HUDEP-2 (cell line): Measurements from ENCODE around the gene CLDN9.
"Not testable (repeated sequence)": the region's sequence is repeated elsewhere in the genome, so short reads cannot be mapped to it uniquely, and the experiment has no call there.

Experiments used
- DNase-seq, 76 experiments: peaks; one replicate each; lab custom pipeline; 2025; ENCODE audit not compliant: unreplicated experiment in 76 of 76; lab: John Stamatoyannopoulos, UW

The CLDN9 gene

DNA sequence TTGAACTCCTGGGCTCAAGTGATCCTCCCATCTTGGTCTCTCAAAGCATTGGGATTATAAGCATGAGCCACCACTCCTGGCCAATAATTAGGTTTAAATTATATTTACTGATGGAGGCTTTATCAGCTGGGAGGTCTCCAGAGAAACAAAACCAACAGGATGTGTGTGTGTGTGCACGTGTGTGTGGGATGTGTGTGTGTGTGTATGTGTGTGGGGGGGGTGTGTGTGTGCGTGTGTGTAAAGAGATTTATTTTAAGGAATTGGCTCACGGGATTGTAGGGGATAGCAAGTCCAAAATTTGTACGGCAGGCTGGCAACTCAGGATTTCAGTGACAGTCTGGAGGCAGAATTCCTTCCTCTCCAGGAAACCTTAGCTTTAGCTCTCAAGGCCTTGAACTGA is 38.3 kb downstream of the CLDN9 start:
- DNase-seq: no peak

DNA sequence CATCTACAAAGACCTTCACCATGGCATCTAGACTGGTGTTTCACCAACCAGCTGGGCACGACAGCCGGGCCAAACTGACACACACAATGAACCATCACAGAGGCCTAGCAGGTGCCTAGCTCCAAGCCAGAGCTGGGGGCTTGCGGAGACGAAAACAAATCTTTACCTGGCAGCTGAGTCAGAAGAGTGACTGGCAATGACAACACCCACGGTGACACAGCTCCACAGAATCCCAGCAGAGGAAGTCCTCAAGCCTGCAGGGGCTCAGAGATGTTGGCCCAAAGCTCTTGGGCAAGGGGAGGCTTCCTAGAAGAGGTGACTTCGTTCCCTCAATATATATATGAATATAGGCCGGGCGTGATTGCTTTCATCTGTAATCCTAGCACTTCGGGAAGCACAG is 38.8 kb downstream of the CLDN9 start:
- DNase-seq: no peak

DNA sequence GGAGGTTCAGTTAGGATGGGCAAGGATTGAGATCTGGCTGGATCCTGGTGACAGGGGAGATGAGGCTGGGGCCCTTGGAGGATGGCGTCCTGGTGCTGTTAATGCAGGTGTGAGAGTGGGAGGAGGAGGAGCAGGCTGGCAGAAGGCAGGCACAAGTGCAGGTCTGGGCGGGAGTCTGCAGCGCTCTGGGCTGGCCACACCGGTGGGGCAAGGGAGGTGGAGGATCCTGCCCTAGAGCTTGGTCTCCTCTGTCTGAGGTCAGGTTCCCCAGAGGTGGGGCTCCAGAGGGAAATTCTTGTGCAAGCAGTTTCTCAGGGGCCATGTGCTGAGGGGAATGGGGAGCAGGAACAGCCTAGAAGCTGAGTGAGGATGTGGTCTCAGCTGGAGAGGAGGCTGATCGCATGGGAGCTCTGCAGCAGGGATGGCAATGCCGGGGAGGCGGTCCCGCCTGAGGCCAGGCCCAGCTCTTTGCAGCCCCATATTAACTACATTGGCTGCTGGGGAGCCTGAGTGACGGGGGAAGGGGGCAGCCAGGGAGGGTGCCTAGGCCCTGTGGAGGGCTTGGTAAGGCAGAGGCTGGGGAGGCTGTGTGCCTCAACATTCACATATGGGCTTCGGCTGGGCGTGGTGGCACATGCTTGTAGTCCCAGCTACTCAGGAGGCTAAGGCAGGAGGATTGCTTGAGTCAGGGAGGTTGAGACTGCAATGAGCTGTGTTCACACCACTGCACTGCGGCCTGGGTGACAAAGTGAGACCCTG is 40.0 kb downstream of the CLDN9 start:
- DNase-seq: not testable (repeated sequence)

DNA sequence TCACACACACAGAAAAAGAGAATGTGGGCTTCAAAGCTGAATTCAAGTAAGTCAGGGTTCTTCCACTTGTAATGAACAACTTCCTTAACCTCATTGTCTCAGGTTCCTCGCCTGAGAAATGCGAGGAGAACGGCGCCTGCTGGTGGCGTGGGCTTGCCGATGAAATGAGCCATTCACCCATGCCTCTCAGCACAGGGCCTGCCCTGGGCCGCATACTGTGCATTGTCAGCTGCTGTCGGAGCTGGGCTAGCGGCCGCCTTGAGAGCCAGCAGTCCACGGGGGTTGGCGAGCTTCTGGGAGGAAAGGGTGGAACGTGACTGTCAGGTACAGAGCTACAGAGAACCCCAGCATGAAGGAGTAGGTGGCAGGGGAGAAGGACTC is 40.6 kb downstream of the CLDN9 start:
- DNase-seq: not testable (repeated sequence)

DNA sequence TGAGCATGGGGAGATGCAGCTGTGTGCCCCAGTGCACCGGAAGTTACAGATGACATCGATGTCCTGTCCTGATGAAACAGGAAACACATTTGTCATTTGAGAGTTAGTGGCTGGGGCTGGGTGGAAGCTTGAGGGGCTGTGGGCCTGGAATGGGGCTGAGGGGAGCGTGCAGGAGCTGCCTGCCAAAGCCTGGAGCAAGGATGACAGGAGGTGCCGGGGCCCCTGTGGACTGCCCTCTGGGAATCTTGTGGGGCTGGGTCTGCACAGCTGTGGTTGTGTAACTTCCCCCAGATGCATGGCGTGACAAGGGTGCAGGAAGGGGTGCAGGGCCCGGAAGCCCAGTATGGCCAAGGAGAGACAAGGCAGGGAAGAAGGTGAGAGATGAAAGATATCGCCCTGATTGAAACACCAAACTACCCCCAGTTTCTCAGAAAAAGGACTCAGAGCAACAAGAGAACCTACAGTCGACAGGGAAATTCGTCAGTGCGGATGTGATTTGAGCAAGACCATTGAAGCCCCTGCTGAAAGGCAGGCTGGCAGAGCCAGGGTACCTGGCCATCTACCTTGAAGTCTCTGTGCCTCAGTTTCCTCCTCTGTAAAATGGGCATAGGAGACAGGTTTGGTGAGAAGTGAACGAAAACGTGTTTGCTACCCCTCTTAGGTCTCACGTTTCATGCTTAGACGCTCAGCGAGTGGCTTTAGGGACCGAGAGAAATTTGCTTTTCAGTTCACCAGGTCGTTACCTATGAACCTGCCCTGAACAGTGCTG is 42.4 kb downstream of the CLDN9 start:
- DNase-seq: no peak

DNA sequence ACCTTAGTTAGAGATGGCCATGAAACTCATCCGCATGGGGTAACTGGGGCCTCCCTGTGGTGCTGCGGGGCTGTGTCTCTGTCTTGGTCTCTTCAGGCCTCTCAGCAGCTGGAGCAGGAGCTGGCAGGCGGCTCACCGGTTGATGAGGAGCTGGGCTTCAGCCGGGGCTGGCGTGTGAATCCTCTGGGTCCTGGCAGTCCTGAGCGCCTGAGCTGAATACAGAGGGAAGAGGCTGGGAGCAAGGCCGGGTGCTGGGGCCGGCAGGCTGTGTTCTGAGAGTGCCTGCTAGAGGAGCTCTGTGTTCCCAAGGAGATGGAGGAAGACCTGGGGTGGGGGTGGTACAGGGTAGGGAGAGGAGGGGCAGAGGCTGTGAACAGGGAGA is 43.0 kb downstream of the CLDN9 start:
- DNase-seq: not testable (repeated sequence)

DNA sequence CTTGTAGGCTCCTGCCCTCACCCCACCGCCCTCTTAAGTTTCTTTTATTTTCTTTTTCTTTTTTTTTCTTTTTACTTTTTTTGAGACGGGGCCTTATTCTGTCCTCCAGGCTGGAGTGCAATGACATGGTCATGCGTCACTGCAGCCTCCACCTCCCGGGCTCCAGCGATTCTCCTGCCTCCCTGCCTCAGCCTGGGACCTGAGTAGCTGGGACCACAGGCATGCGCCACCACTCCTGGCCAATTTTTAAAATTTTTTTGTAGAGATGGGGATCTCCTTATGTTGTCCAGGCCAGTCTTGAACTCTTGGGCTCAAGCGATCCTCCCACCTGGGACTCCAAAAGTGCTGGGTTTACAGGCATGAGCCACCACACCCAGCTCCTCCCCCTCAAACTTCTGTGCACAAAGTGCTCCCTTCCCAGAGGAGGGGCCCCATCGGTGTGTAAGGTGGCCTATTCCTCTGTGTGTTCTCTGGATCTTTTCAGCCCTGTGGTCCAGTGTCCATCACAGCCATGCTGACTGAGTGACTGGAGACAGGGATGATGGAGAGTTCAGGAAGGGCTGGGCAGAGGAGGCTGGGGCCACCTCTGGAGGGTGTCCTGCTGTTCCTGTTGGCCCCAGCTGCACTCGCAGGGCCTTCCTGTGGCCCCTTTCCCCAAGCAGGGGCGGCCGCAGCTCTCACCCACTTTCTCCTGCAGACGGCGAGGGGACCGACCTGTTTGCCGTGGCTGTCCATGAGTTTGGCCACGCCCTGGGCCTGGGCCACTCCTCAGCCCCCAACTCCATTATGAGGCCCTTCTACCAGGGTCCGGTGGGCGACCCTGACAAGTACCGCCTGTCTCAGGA is 43.8 kb downstream of the CLDN9 start:
- no peak for DNase-seq

DNA sequence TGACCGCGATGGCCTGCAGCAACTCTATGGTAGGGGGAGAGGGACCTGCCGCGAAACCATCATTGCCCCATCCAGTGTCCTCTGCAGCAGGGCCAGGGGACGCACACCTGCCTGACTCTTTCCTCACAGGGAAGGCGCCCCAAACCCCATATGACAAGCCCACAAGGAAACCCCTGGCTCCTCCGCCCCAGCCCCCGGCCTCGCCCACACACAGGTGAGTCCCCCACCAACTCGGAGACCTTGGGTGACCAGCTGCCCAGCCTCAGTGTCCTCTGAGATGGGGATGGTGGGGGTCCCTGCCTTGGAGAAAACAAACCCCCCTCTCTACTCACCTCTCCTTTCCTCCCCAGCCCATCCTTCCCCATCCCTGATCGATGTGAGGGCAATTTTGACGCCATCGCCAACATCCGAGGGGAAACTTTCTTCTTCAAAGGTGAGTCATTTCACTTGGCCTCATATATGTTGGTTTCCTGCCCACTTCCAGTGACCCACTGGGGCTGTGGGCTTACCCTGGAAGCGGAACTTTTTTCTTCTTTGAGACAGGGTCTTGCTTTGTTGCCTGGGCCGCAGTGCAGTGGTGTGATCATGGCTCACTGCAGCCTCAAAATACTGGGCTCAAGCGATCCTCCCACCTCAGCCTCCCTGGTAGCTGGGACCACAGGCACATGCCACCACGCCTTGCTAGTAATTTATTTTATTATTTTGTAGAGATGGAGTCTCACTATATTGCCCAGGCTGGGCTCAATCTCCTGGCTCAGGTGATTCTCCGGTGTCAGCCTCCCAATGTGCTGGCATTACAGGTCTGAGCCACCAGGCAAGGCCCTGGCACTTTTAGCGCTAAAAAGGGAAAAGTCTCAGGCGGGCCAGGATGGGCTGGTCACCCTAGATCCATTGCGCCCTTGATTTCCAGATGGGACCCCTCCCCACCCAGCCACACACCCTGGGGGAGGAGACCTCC is 44.7 kb downstream of the CLDN9 start:
- DNase-seq: no peak

DNA sequence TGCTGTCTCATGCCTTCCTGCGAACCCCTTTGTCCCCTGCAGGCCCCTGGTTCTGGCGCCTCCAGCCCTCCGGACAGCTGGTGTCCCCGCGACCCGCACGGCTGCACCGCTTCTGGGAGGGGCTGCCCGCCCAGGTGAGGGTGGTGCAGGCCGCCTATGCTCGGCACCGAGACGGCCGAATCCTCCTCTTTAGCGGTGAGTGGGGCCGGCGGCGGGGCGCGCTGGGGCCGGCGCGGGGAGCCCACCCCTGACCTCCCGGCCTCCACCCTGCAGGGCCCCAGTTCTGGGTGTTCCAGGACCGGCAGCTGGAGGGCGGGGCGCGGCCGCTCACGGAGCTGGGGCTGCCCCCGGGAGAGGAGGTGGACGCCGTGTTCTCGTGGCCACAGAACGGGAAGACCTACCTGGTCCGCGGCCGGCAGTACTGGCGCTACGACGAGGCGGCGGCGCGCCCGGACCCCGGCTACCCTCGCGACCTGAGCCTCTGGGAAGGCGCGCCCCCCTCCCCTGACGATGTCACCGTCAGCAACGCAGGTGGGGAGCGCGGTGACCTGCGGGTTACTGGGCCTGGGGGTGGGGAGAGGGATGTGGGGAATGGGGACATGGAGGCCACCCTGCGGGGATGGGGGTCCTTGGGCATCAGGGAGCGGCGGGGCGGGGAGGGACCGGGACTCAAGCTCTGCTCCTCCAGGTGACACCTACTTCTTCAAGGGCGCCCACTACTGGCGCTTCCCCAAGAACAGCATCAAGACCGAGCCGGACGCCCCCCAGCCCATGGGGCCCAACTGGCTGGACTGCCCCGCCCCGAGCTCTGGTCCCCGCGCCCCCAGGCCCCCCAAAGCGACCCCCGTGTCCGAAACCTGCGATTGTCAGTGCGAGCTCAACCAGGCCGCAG is 45.7 kb downstream of the CLDN9 start:
- peak in 11 of 76 experiments; percentile 5 to 44 (median 16) for DNase-seq

DNA sequence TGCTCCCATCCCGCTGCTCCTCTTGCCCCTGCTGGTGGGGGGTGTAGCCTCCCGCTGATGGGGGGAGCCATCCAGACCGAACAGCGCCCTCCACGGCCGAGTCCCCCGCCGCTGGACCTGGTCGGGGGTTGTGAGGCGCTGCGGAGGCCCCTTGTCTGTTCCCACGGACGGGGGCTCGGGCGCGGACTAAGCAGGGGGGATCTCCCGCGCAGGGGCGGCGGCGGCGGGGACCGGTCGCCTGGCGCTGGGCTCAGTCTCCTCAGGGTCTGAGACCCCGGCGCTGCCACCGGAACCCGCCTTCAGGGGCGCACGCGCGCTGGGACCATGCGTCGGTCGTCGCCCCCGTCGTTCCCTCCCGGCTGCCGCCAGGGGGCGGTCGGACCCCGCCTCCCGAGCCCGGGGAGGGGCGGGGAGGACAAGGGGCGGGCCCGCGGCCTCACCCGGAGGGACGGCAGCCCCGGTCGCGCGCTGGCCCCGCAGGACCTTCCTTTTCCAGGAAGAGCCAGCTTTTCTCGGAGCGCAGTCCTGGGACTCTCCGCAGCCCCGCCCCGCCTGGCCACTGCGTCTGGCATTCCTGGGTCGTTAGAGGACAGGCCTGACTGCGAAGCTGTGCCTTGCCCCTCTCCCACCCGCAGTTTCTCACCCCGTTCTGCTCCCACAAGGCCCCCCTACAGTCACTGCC is 46.5 kb downstream of the CLDN9 start:
- DNase-seq: peak in 68 of 76 experiments; percentile 8 to 84 (median 62)

DNA sequence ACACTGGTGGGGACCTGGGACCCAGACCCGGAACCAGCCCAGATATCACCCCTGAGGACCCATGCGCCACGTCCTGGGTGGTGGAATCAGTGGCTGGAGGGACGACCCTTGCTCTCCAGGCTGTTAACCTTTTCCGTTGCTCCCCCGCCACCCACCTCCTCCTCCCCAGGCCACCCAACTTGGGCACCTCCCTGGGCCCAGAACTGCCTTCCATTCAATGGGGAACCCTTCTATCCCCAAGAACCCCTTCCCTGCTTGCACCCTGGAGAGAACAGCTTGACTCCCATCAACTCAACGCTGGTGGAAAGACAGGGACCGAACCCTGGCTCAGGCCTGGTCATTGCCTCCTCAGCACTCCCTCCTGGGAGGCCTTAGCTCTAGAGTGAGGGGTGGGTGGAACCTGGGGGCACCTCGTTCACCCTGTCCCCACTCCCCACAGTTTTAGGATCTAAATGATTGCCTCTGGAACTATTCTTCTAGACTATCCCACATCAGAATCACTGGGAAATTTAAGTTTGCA is 47.1 kb downstream of the CLDN9 start:
- DNase-seq: no peak

DNA sequence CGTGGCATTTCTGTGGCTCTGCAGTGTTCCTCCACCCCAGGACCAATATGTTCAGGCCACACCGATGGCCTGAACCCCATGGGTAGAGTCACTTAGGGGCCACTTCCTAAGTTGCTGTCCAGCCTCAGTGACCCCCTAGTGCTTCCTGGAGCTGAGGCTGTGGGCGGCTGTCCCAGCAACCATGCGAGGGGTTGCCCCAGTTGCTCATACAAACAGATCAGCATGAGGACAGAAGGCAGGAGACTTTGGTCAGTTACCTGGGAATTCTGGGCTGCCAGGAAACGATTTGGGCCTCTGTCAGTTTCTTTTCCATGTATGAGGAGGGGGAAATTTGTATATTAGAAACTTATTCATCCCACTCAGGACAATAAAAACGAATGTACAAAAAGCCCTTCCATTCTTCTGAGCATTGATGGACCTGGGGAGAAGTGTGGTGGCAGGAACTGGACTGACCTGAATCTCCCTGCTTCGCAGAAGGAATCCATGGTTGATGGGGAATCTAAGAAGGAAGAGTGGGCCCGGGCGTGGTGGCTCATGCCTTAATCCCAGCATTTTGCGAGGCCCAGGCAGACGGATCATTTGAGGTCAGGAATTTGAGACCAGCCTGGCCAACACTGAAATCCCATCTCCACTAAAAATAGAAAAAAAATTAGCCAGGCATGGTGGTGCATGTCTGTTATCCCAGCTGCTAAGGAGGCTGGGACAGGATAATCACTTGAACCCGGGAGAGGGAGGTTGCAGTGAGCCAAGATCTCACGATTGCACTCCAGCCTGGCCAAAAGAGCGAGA is 47.8 kb downstream of the CLDN9 start:
- DNase-seq: no peak

DNA sequence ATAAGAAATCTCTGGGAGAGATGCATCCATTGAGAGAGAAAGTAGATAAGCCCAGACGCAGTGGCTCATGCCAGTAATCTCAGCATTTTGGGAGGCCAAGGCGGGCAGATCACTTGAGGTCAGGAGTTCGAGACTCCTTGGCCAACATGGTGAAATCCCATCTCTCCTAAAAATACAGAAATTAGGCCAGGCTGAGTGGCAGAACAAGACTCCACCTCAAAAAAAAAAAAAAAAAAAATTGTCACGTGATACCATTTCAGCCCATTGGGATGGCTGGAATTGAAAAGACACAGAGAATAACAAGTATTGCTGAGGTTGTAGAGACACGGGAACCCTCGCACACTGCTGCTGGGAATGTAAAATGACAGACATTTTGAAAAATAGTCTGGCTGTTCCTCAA is 49.8 kb downstream of the CLDN9 start:
- no peak for DNase-seq

DNA sequence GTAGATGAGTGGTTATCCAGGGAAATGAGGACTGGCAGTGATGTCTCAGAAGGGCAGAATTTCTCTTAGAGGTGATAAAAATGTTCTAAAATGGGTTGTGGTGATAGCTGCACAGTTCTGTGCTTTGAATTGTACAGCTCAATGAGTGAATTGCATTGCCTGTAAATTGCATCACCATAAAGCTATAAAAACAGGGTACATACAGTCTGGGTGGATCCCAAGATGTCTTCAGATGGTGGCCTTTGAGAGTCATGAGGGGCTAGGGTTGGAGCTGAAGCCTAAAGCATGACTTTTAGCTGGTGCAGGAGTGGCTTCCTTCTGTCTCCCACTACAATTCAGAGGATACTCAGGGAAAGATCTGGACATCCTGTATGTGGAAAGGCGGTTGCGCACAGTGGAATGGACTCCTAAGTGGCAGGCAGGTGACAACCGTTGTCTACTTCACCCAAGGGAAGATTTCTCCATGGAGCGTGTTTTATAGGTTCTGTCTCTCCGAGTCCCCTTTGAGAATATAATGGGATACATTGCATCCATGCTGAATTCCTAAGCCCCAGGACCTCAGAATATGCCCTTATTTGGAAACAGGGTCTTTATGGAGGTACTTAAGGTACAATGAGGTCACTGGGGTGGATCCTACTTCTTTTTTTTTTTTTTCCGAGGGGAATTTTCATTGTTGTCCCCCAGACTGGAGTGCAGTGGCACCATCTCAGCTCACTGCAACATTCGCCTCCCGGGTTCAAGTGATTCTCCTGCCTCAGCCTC is 51.1 kb downstream of the CLDN9 start:
- no peak for DNase-seq
